ENCODE results near the gene EVI5L. TPM values are rescaled to one million over a fixed set of nuclear protein-coding genes. Genes with fewer than 3 reads are reported as not detected.

The EVI5L gene
- polyA plus RNA-seq, 1 experiment = 11.7 TPM

DNA sequence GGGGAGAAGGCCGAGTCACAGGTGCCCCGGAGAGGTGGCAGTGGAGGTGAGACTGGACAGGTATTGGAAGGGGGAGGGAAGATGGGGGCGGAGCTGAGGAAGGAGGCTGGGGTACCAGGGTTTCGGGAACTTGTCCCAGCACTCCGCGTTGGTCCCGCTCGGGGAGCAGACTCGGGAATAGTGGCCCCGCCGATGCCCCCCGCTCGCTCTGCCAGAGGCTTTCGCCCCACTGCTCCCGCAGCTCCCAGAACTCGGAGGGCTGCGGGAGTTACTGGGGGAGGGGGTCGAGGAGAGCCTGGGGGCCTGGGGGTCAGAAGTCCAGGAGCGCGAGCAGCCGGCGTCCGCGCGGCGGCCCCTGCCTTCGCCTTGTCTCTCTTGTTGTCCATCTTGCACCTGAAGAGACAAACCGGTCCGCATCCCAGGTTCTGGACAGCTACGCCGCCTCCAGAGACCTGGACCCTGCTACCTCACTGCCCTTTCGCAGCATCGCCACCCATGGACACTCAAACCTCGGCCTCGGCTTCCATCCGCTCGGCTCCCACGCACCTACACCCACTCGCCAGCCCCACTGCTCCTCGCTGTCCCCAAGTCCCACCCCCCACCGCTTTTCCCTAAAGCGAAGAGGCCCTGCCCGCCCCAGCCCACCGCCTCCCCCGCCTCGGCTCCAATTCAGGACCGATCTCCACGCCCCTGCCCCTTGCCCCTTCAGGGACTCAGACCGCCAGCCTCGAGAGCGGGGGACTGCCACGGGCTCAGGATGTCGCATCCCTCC, 43.5 kb downstream of the EVI5L start:
- ChIA-PET CTCF (no interaction called here), POLR2A (no interaction called here)
- peaks cover 22% of the 10 kb centered on the region for H3K27me3 ChIP-seq (ENCODE audit: control insufficient read depth, insufficient read depth, low read length)
- DNase-seq (ENCODE audit: low read depth) = no peak
- TF ChIP-seq, protein P1, sequence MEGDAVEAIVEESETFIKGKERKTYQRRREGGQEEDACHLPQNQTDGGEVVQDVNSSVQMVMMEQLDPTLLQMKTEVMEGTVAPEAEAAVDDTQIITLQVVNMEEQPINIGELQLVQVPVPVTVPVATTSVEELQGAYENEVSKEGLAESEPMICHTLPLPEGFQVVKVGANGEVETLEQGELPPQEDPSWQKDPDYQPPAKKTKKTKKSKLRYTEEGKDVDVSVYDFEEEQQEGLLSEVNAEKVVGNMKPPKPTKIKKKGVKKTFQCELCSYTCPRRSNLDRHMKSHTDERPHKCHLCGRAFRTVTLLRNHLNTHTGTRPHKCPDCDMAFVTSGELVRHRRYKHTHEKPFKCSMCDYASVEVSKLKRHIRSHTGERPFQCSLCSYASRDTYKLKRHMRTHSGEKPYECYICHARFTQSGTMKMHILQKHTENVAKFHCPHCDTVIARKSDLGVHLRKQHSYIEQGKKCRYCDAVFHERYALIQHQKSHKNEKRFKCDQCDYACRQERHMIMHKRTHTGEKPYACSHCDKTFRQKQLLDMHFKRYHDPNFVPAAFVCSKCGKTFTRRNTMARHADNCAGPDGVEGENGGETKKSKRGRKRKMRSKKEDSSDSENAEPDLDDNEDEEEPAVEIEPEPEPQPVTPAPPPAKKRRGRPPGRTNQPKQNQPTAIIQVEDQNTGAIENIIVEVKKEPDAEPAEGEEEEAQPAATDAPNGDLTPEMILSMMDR (IDR thresholded peaks at IDR 0.05; ENCODE audit: insufficient read depth, low read depth, low read length) = no peak
- no peaks in the 10 kb centered on the region for H3K36me3 ChIP-seq (ENCODE audit: control insufficient read depth, insufficient read depth, low read length)
- no peak overlapping the region for H3K4me3 ChIP-seq (ENCODE audit: low read depth, low read length)

DNA sequence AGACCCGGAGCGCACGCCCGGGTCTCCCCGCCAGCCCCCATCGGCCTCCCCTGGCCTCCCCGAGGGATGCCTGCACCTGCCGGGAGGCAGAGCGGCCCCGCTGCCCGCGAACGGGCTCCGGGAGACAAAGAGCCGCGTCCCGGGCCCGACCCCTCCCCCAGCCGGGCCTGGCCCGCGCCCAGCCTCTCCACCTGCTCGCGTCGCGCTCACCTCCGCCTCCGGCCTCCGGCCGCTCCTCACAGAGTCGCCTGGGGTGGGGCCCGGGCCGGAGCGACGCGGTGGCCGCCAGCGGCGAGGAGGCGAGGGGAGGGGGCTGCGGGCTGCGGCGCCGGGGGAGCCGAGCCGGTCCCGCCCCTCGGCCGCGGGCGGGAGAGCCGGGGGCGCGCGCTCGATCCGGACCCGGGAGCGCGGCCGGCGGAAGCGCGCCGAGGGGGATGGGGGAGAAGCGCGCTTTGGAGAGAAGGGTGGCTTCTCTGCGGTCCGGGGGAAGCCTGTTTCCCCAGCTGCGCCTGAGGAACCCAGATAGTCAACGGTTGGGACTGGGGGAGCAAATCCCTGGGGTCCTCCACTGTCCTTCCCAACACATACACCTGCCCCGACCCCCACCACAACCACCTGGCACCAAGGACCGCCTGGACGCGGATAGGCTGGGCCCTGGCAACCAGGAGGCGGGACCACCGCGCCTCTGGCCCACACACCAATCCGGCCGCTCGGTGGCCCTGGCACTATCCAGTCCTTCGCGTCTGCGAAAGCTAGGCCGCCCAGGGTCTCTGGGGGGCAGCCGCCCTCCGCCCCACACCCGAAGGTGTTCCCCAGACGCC, 44.3 kb downstream of the EVI5L start, which contains the start of gene PRR36:
Gene PRR36, minus strand, starts transcription at position 315 of the 821 bp plus-strand sequence. CDS start 701 bp downstream, outside the sequence.
- ChIA-PET CTCF (no interaction called here), POLR2A (no interaction called here)
- TF ChIP-seq, protein P1 (IDR thresholded peaks at IDR 0.05; ENCODE audit: insufficient read depth, low read depth, low read length) = no peak
- Histone ChIP-seq H3K4me3 (ENCODE audit: low read depth, low read length) (peak within 1 kb of the TSS; percentile 21), H3K36me3 (ENCODE audit: control insufficient read depth, insufficient read depth, low read length) (no peaks in the 10 kb centered on the region), H3K27me3 (ENCODE audit: control insufficient read depth, insufficient read depth, low read length) (peaks cover 22% of the 10 kb centered on the region)
- no peak for DNase-seq (ENCODE audit: low read depth)

DNA sequence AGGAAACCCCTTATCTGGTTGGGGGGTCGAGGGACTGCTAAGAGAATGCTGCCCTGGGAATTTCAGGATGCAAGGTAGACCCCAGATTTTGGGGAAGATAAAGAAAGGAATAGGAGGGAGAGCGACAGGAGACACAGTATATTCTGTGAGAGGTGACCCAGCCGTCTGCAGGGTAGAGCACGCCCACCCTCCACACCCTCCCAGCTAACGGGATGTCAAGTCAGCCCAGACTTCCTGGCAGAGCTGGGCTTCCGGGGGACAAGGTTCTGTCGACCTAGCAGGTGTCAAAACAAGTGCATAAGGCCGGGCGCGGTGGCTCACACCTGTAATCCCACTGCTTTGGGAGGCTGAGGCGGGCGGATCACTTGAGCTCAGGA, 44.9 kb downstream of the EVI5L start:
- Histone ChIP-seq H3K36me3 (ENCODE audit: control insufficient read depth, insufficient read depth, low read length) (no peaks in the 10 kb centered on the region), H3K27me3 (ENCODE audit: control insufficient read depth, insufficient read depth, low read length) (peaks cover 22% of the 10 kb centered on the region), H3K4me3 (ENCODE audit: low read depth, low read length) (no peak overlapping the region)
- no peak for DNase-seq (ENCODE audit: low read depth)
- CTCF ChIA-PET = no interaction called here
- TF ChIP-seq, protein P1 (IDR thresholded peaks at IDR 0.05; ENCODE audit: insufficient read depth, low read depth, low read length) = no peak
- POLR2A ChIA-PET = no interaction called here

DNA sequence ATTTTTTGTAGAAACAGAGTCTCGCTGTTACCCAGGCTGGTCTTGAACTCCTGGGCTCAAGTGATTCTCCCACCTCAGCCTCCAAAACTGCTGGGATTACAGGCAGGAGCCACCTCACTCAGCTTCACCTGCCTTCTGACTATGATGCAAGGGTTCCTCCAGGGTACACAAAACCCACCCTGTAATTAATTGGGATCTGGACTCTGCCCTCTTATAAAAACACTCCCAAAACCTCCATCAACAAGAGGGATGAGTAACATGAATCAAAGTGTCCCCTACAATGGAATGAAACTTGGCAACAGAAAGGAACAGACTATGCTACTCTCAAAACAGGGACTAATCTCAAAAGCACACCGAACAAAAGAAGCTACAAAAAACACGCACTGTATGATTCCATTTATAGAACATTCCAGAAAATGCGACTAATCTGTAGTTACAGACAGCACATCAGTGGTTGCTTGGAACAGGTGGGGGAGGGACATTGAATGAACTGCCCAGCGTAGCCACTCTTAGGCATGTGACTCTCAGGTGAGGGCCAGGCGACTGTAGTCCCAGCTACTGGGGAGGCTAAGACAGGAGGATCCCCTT, 47.3 kb downstream of the EVI5L start:
- TF ChIP-seq, protein P1 (IDR thresholded peaks at IDR 0.05; ENCODE audit: insufficient read depth, low read depth, low read length) = no peak
- no peak for DNase-seq (ENCODE audit: low read depth)
- H3K36me3 ChIP-seq (ENCODE audit: control insufficient read depth, insufficient read depth, low read length) = no peaks in the 10 kb centered on the region
- H3K4me3 ChIP-seq (ENCODE audit: low read depth, low read length) = no peak overlapping the region
- H3K27me3 ChIP-seq (ENCODE audit: control insufficient read depth, insufficient read depth, low read length) = peaks cover 22% of the 10 kb centered on the region
- ChIA-PET CTCF (interaction anchor here (1.2 kb wide), 1 partner anchor 8 kb away, joined by 6 read pairs; no protein-coding TSS in a partner anchor), POLR2A (no interaction called here)

All from BJ (cell line).